ENCODE data around the gene LTBR.

The LTBR gene

DNA sequence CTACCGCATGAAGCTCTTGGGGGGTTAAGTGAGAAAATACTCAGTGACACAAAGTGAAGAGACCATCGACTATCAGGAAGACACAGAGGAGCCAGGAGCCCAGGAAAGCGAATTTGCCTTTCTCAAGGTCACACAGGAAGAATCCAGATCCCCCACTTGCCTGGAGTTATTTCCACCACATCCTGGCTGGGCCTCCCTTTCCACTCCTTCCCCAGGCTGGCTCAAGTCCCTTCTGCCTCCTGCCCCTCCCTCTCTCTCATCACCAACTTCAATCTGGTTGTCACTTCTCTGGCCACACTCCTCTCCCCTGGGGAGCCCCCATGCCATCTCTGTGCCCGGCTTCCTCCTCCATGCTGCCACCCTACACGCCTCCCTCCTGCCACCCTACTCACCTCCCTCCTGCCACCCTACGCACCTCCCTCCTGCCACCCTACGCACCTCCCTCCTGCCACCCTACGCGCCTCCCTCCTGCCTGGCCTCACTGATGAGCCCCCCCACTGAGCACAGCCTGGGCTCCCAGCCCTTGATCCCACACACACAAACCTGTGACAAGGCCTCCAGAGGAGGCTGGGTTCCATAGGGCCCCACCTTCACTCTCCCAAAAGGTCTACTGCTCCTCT, 14.9 kb upstream of the LTBR start:
- no peak overlapping the region for H3K4me3 ChIP-seq (ENCODE audit: low read depth, low read length)

GRCh38 chr12:6369916-6370575, 13.9 kb upstream of the LTBR start:
- no peak overlapping the region for H3K4me2 ChIP-seq (ENCODE audit: low read length)
- H3K4me3 ChIP-seq (ENCODE audit: low read depth, low read length): no peak overlapping the region
- H3K36me3 ChIP-seq (ENCODE audit: control insufficient read depth, insufficient read depth, low read length): no peaks in the 10 kb centered on the region
- peaks cover 11% of the 10 kb centered on the region for H3K79me2 ChIP-seq
- no peak overlapping the region for H3K27ac ChIP-seq
- no peak overlapping the region for H3K9ac ChIP-seq
- peaks cover 19% of the 10 kb centered on the region for H3K4me1 ChIP-seq
- H3K9me3 ChIP-seq (ENCODE audit: control insufficient read depth, low read length): no peaks in the 10 kb centered on the region
- no peak overlapping the region for H2AFZ ChIP-seq
- TF ChIP-seq, protein P1, sequence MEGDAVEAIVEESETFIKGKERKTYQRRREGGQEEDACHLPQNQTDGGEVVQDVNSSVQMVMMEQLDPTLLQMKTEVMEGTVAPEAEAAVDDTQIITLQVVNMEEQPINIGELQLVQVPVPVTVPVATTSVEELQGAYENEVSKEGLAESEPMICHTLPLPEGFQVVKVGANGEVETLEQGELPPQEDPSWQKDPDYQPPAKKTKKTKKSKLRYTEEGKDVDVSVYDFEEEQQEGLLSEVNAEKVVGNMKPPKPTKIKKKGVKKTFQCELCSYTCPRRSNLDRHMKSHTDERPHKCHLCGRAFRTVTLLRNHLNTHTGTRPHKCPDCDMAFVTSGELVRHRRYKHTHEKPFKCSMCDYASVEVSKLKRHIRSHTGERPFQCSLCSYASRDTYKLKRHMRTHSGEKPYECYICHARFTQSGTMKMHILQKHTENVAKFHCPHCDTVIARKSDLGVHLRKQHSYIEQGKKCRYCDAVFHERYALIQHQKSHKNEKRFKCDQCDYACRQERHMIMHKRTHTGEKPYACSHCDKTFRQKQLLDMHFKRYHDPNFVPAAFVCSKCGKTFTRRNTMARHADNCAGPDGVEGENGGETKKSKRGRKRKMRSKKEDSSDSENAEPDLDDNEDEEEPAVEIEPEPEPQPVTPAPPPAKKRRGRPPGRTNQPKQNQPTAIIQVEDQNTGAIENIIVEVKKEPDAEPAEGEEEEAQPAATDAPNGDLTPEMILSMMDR (IDR thresholded peaks at IDR 0.05): no peak
- no peaks in the 10 kb centered on the region for H3K27me3 ChIP-seq (ENCODE audit: control insufficient read depth, insufficient read depth, low read length)

More for the DNA sequence above, 14.9 kb upstream of the LTBR start:
- Histone ChIP-seq H3K9me3 (ENCODE audit: control insufficient read depth, low read length) (no peaks in the 10 kb centered on the region), H3K9ac (no peak overlapping the region), H3K36me3 (ENCODE audit: control insufficient read depth, insufficient read depth, low read length) (no peaks in the 10 kb centered on the region), H3K79me2 (peaks cover 11% of the 10 kb centered on the region), H2AFZ (no peak overlapping the region), H3K4me2 (ENCODE audit: low read length) (no peak overlapping the region), H3K27ac (no peak overlapping the region), H3K27me3 (ENCODE audit: control insufficient read depth, insufficient read depth, low read length) (no peaks in the 10 kb centered on the region), H3K4me1 (peaks cover 16% of the 10 kb centered on the region)
- TF ChIP-seq, protein P1 (IDR thresholded peaks at IDR 0.05): no peak

DNA sequence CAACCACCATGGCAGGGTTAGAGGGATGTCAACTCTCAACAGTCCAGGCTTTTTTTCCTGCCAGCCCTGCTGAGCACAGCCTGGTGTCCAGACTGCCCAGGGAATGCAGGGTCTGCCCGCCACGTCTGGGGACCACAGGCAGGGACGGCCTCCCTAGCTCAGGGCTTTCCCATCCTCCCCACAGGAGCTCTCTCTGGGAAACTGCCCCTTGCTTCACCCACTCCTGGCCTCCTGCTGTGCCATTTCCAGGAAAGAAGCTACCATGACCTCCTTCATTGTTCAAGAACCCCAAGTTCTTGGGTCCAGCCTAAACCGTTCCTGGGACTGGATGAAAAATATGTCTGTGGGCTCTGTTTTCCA, 13.4 kb upstream of the LTBR start:
- H3K9ac ChIP-seq: no peak overlapping the region
- no peaks in the 10 kb centered on the region for H3K36me3 ChIP-seq (ENCODE audit: control insufficient read depth, insufficient read depth, low read length)
- peaks cover 21% of the 10 kb centered on the region for H3K4me1 ChIP-seq
- H3K27ac ChIP-seq: peak overlapping the region; percentile 18
- H3K27me3 ChIP-seq (ENCODE audit: control insufficient read depth, insufficient read depth, low read length): no peaks in the 10 kb centered on the region
- H3K79me2 ChIP-seq: peaks cover 11% of the 10 kb centered on the region
- no peak overlapping the region for H3K4me3 ChIP-seq (ENCODE audit: low read depth, low read length)
- TF ChIP-seq, protein P1 (IDR thresholded peaks at IDR 0.05): no peak
- H2AFZ ChIP-seq: peak overlapping the region; percentile 74
- H3K9me3 ChIP-seq (ENCODE audit: control insufficient read depth, low read length): no peaks in the 10 kb centered on the region
- H3K4me2 ChIP-seq (ENCODE audit: low read length): no peak overlapping the region

- Histone ChIP-seq H3K27ac (peak overlapping the region; percentile 18), H3K4me2 (ENCODE audit: low read length) (peak overlapping the region; percentile 47), H3K79me2 (peaks cover 11% of the 10 kb centered on the region), H3K27me3 (ENCODE audit: control insufficient read depth, insufficient read depth, low read length) (no peaks in the 10 kb centered on the region), H3K9me3 (ENCODE audit: control insufficient read depth, low read length) (no peaks in the 10 kb centered on the region), H3K4me3 (ENCODE audit: low read depth, low read length) (peak overlapping the region; percentile 11), H3K4me1 (peaks cover 27% of the 10 kb centered on the region), H3K36me3 (ENCODE audit: control insufficient read depth, insufficient read depth, low read length) (no peaks in the 10 kb centered on the region), H3K9ac (no peak overlapping the region), H2AFZ (peak overlapping the region; percentile 74)
- TF ChIP-seq, protein P1 (IDR thresholded peaks at IDR 0.05): no peak
These were observed 12.8 kb upstream of the LTBR start for GRCh38 chr12:6370994-6371754.

All from parathyroid adenoma (tissue), 2 donors.